ENCODE measurements around the gene ZNF318.

- no peak for TF ChIP-seq PAX5 (IDR thresholded peaks at IDR 0.05; ENCODE audit: insufficient read depth, low read length, severe bottlenecking)
- no peak for TF ChIP-seq TAF1 (IDR thresholded peaks at IDR 0.05; ENCODE audit: low read depth, low read length)
Measured at GRCh38 chr6:43313813-43314212, 55.6 kb downstream of the ZNF318 start.
